ENCODE measurements around the gene SPATA32.

DNA sequence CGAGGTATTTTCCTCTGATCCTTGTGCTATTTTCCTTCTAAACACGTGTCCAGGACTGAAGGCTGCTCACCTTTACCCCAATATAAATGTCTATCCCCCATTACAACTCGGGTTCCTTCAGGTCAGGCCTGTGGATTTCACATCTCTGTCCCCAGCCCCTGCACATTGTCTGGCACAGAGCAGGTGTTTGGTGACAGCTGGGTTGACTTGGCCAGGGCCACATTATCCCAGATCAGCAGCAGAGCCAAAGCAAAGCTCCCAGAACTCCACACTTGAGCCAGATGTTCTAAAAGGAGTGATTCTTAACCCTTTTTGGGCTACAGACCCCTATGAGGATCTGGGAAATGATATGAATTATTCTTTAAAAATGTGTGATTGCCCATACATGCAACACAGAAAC lies 18.0 kb upstream of the SPATA32 start:
- TF ChIP-seq, protein P1, sequence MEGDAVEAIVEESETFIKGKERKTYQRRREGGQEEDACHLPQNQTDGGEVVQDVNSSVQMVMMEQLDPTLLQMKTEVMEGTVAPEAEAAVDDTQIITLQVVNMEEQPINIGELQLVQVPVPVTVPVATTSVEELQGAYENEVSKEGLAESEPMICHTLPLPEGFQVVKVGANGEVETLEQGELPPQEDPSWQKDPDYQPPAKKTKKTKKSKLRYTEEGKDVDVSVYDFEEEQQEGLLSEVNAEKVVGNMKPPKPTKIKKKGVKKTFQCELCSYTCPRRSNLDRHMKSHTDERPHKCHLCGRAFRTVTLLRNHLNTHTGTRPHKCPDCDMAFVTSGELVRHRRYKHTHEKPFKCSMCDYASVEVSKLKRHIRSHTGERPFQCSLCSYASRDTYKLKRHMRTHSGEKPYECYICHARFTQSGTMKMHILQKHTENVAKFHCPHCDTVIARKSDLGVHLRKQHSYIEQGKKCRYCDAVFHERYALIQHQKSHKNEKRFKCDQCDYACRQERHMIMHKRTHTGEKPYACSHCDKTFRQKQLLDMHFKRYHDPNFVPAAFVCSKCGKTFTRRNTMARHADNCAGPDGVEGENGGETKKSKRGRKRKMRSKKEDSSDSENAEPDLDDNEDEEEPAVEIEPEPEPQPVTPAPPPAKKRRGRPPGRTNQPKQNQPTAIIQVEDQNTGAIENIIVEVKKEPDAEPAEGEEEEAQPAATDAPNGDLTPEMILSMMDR (IDR thresholded peaks at IDR 0.05): no peak
- no peak for TF ChIP-seq POLR2A (IDR thresholded peaks at IDR 0.05)
